SU-DHL-6 (cell line): Measurements from ENCODE around the gene STAM2.

ENCODE experiments used
- CTCF ChIP-seq: fragments of 200-600 bp; sonication (generic); IDR thresholded peaks from one replicate; pipeline ENCODE4 v1.5.1; 2017; ENCODE audit warnings: antibody characterized with exemption, mild to moderate bottlenecking, low read length, moderate library complexity; ENCODE audit not compliant: insufficient read depth, poor library complexity, severe bottlenecking
- EZH2phosphoT487 ChIP-seq: fragments of 200-600 bp; sonication (generic), shearing (Covaris generic); conservative IDR thresholded peaks from 2 replicates; pipeline ENCODE4 v1.6.1; 2018; ENCODE audit warnings: mild to moderate bottlenecking, antibody characterized with exemption, low read length, moderate library complexity, mixed read lengths

GRCh38 chr2:152097290-152097800 is 78.2 kb downstream of the STAM2 start:
- TF ChIP-seq CTCF (no peak), EZH2phosphoT487 (no peak)
